GM10266 (cell line): ENCODE measurements around the gene ZBTB40.

Experiments used
- DNase-seq: peaks from one replicate; pipeline ENCODE4 v3.0.0; 2012; ENCODE audit errors: extremely low spot score
- CTCF ChIP-seq: IDR thresholded peaks from 2 replicates; pipeline ENCODE4 v1.5.1; 2012; ENCODE audit warnings: mild to moderate bottlenecking, low read depth; ENCODE audit not compliant: control insufficient read depth, insufficient read depth; ENCODE audit errors: missing control alignments

The ZBTB40 gene

GRCh38 chr1:22553991-22554522 is 102.4 kb downstream of the ZBTB40 start:
- TF ChIP-seq CTCF, result no peak
- no peak for DNase-seq

GRCh38 chr1:22555371-22555656 is 103.7 kb downstream of the ZBTB40 start:
- no peak for DNase-seq

GRCh38 chr1:22556391-22557104 is 104.9 kb downstream of the ZBTB40 start:
- DNase-seq, result no peak

More at GRCh38 chr1:22555371-22555656, 103.7 kb downstream of the ZBTB40 start:
- TF ChIP-seq CTCF, result no peak

GRCh38 chr1:22557341-22557950 is 105.8 kb downstream of the ZBTB40 start:
- no peak for TF ChIP-seq CTCF
- DNase-seq, result no peak

More at GRCh38 chr1:22556391-22557104, 104.9 kb downstream of the ZBTB40 start:
- TF ChIP-seq CTCF, result no peak

- TF ChIP-seq CTCF, result no peak
- DNase-seq, result no peak
Measured at GRCh38 chr1:22562584-22563583, 111.2 kb downstream of the ZBTB40 start, which contains the start of gene EPHA8. EPHA8 (plus strand) TSS chr1:22563489; CDS start chr1:22563636, 147 bp downstream.

- DNase-seq, result no peak
- TF ChIP-seq CTCF, result no peak
Measured at GRCh38 chr1:22563671-22564602, 112.3 kb downstream of the ZBTB40 start.
